ENCODE data around the gene GLRX3.
"Not testable (repeated sequence)": the region's sequence is repeated elsewhere in the genome, so short reads cannot be mapped to it uniquely, and the experiment has no call there.

The GLRX3 gene

GRCh38 chr10:130109796-130110245 lies 26.4 kb upstream of the GLRX3 start:
- H3K27me3 Mint-ChIP-seq (ENCODE audit: low read depth, poor library complexity) = peaks cover 7% of the 10 kb centered on the region
- H3K4me1 Mint-ChIP-seq = peaks cover 31% of the 10 kb centered on the region
- peak; percentile 79 for DNase-seq
- peaks cover 32% of the 10 kb centered on the region for H3K36me3 Mint-ChIP-seq (ENCODE audit: low read depth)
- H3K27ac Mint-ChIP-seq = peak overlapping the region; percentile 80
- peak overlapping the region; percentile 95 for H3K4me3 Mint-ChIP-seq
- peaks cover 25% of the 10 kb centered on the region for H3K9me3 Mint-ChIP-seq
- TF ChIP-seq CTCF (IDR thresholded peaks at IDR 0.05) = peak; percentile 89

DNA sequence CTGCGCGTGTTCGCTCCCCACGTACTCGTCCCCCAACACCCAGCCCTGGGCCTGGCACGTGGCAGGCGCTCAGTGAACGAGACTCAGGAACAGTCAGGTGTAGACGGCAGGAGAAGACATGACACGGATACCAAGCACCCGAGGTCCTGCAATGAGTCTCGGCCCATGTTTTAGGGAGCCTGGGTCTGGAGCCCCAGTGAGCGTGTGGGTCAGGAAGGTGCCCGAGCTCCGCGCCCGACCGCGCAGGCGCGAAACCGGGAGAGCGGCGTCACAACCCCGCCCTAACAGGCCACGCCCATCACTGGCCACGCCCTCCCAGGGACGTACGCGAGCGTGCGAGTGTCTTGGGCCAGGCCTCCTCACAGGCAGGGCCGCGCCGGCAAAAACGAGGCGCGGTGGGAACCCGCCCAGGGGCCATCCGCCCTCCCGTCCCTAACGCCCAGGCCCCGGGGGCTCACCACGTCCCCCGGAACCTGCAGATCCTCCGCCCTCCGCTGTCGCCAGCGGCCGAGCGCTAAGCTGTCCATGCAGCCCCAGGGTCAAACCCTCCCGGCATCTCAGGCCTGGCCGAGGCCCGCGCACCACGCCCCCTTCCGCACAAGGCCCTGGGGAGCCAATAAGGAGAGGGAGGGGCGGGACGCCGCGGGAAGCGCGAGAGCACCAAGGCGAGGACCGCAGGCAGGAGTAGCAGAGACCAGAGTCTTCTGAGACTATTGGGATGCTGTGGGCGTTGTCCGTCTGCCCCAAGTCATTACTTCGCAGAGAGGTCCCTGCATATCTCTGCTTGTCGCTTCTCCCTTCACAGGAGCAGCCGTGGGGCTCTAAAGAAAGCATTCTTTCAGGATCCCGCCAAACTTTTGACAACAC lies 25.7 kb upstream of the GLRX3 start, which contains the start of gene C10orf143:
Gene C10orf143, minus strand, starts transcription at position 585 of the 867 bp plus-strand sequence. Its CDS starts 58 bp downstream, at position 527.
- peak within 1 kb of the TSS; percentile 96 for H3K27ac Mint-ChIP-seq
- H3K36me3 Mint-ChIP-seq (ENCODE audit: low read depth) = peaks cover 35% of the 10 kb centered on the region
- peaks cover 32% of the 10 kb centered on the region for H3K9me3 Mint-ChIP-seq
- peak within 1 kb of the TSS; percentile 95 for H3K4me3 Mint-ChIP-seq
- peak; percentile 98 for DNase-seq
- TF ChIP-seq CTCF (IDR thresholded peaks at IDR 0.05) = no peak
- H3K27me3 Mint-ChIP-seq (ENCODE audit: low read depth, poor library complexity) = peaks cover 7% of the 10 kb centered on the region
- H3K4me1 Mint-ChIP-seq = peaks cover 31% of the 10 kb centered on the region

GRCh38 chr10:130111113-130111851 lies 24.9 kb upstream of the GLRX3 start:
- no peak for TF ChIP-seq CTCF (IDR thresholded peaks at IDR 0.05)
- peak overlapping the region; percentile 96 for H3K27ac Mint-ChIP-seq
- peak; percentile 90 for DNase-seq
- H3K36me3 Mint-ChIP-seq (ENCODE audit: low read depth) = peaks cover 33% of the 10 kb centered on the region
- H3K27me3 Mint-ChIP-seq (ENCODE audit: low read depth, poor library complexity) = peaks cover 7% of the 10 kb centered on the region
- H3K4me3 Mint-ChIP-seq = peak overlapping the region; percentile 95
- peaks cover 39% of the 10 kb centered on the region for H3K9me3 Mint-ChIP-seq
- H3K4me1 Mint-ChIP-seq = peaks cover 26% of the 10 kb centered on the region

- Mint-ChIP-seq H3K9me3 (peaks cover 44% of the 10 kb centered on the region), H3K27ac (no peak overlapping the region), H3K36me3 (ENCODE audit: low read depth) (peaks cover 31% of the 10 kb centered on the region), H3K4me3 (peak overlapping the region; percentile 95), H3K4me1 (peaks cover 25% of the 10 kb centered on the region), H3K27me3 (ENCODE audit: low read depth, poor library complexity) (peaks cover 7% of the 10 kb centered on the region)
- no peak for TF ChIP-seq CTCF (IDR thresholded peaks at IDR 0.05)
- DNase-seq = no peak
Observed at GRCh38 chr10:130111852-130112180, 24.4 kb upstream of the GLRX3 start.

- Mint-ChIP-seq H3K4me1 (peaks cover 25% of the 10 kb centered on the region), H3K27ac (no peak overlapping the region), H3K9me3 (peaks cover 52% of the 10 kb centered on the region), H3K36me3 (ENCODE audit: low read depth) (peaks cover 33% of the 10 kb centered on the region), H3K27me3 (ENCODE audit: low read depth, poor library complexity) (peaks cover 7% of the 10 kb centered on the region), H3K4me3 (no peak overlapping the region)
- no peak for TF ChIP-seq CTCF (IDR thresholded peaks at IDR 0.05)
- DNase-seq = no peak
Observed at GRCh38 chr10:130112821-130113220, 23.4 kb upstream of the GLRX3 start.

GRCh38 chr10:130116942-130117341 lies 19.2 kb upstream of the GLRX3 start:
- not testable (repeated sequence) for H3K27ac Mint-ChIP-seq, H3K4me1 Mint-ChIP-seq, DNase-seq, H3K4me3 Mint-ChIP-seq
- peaks cover 30% of the 10 kb centered on the region for H3K36me3 Mint-ChIP-seq (ENCODE audit: low read depth)
- peaks cover 12% of the 10 kb centered on the region for H3K27me3 Mint-ChIP-seq (ENCODE audit: low read depth, poor library complexity)
- H3K9me3 Mint-ChIP-seq = peaks cover 67% of the 10 kb centered on the region

GRCh38 chr10:130117535-130117934 lies 18.7 kb upstream of the GLRX3 start:
- DNase-seq, H3K4me1 Mint-ChIP-seq, H3K4me3 Mint-ChIP-seq, H3K27ac Mint-ChIP-seq: not testable (repeated sequence)
- peaks cover 12% of the 10 kb centered on the region for H3K27me3 Mint-ChIP-seq (ENCODE audit: low read depth, poor library complexity)
- peaks cover 25% of the 10 kb centered on the region for H3K36me3 Mint-ChIP-seq (ENCODE audit: low read depth)
- peaks cover 61% of the 10 kb centered on the region for H3K9me3 Mint-ChIP-seq
